ENCODE results near the gene ILF2.
"Not testable (repeated sequence)": the region's sequence is repeated elsewhere in the genome, so short reads cannot be mapped to it uniquely, and the experiment has no call there.

Gene ILF2

DNA sequence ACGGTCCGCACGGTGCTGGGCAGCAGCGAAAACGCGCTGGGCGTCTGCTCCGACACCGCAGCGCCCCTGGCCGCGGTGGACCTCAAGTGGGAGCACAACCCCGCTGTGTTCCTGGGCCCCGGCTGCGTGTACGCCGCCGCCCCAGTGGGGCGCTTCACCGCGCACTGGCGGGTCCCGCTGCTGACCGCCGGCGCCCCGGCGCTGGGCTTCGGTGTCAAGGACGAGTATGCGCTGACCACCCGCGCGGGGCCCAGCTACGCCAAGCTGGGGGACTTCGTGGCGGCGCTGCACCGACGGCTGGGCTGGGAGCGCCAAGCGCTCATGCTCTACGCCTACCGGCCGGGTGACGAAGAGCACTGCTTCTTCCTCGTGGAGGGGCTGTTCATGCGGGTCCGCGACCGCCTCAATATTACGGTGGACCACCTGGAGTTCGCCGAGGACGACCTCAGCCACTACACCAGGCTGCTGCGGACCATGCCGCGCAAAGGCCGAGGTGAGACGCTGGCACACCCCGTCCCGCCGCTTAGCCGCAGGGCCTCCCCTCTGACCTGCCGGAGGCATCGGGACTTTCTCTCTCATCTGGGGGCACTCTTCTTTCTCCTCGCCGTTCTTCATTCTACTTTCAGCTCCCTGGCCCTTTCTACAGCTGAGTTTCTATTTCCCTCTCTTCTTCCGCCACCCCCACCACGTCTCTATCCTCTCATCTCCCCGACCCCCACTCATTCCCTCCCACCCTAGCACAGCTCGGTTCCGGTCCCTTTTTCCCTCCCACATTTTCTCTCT, 8.7 kb upstream of the ILF2 start:
- DNase-seq (ENCODE audit: low read depth): no peak

- DNase-seq (ENCODE audit: low read depth): no peak
These were observed 7.9 kb upstream of the ILF2 start, which contains the start of gene NPR1 for GRCh38 chr1:153678519-153679336. Gene NPR1, plus strand, starts transcription at chr1:153678688. Its CDS starts 421 bp downstream, at chr1:153679109.

DNA sequence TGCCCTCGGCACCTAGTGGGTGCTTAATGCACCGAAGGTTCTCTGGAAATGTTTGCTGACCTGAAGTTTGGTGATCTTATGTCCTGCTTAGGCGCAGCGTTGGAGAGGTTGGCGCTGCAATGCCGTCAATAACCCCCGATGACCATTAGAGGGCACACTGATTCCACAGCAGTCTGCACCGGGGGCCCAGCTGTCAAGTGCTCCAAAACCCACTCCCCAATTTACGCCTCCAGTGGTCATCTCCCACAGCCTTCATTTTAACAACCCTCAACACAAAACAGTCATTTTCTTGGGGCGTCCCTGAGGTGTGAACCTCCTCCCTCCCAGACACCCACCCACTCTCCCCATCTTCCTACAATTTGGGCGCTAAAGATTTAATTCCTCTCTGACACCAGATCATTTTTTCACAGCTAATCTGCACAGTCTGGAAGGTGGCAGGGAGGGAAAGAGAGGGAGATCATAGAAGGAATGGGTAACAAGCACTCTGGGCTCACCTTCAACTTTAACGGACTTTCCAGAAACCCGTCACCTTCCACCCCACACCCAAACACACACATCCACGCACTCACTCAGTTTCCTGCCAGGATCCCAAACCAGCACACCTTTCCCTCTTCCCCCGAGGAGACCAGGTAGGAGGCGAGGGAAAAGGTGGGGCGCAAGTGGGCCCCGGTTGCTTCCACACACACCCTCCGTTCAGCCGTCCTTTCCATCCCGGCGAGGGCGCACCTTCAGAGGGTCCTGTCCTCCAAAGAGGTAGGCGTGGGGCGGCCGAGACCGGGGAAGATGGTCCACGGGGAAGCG, 7.1 kb upstream of the ILF2 start:
- DNase-seq (ENCODE audit: low read depth): no peak

DNA sequence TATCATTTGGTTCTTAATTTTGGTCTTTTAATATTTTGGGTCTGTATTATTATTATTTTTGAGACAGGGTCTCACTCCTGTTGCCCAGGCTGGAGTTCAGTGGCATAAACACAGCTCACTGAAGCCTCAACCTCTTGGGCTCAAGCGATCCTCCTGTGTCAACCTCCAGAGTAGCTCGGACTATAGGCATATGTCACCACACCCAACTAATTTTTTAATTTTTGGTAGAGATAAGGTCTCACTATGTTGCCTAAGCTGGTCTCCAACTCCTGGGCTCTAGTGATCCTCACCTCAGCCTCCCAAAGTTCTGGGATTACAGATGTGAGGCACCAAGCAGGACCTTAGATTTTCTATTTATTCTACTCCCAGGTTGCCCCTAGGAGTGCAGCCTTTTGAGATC, 2.7 kb upstream of the ILF2 start:
- no peak for DNase-seq (ENCODE audit: low read depth)

- DNase-seq (ENCODE audit: low read depth): not testable (repeated sequence)
These were observed 998 bp upstream of the ILF2 start for GRCh38 chr1:153671628-153672353.

DNA sequence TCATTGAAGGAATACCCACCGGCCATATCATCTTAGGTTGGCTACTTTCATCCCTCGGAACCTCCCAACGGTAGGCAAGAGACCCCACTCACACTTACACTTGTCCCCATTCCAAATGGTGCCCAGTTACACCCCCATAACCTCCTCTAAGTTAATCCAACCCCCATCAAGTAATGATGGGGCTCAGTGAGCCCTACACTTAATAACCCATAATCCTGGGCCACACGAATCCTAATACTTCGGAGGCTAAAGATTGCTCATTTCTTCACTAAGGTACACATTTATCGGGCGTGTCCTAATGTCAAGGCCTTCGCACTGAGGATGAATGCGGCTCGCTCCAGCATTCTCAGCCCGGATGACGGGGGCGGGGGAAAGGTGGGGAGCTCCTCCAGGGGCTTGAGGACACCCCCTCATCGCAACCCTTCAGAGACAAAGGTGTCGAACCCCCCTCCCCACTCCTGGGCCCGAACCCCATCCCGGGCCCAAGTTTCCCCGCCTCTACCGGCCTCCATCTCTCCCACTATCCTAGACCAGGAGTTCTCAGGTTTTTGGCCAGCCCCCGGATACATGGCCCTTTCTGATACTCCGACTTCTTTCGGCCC, 435 bp downstream of the ILF2 start:
- DNase-seq (ENCODE audit: low read depth): no peak

DNA sequence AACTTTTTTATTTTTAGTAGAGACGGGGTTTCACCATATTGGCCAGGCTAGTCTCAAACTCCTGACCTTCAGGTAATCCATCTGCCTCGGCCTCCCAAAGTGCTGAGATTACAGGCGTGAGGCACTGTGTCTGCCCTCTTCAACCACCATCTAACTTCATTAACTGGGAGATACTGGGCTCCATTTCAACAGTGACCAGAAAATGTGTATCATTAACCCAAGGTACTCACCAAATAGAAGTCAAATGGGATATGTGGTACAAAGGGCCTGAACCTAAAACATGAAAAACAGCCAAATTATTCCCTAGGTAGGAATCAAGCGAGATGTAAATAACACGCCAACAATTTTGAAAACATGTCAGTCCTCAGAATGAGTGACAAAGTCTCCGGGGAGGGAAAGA, 1.2 kb downstream of the ILF2 start:
- no peak for DNase-seq (ENCODE audit: low read depth)

- not testable (repeated sequence) for DNase-seq (ENCODE audit: low read depth)
These were observed 2.1 kb downstream of the ILF2 start for GRCh38 chr1:153668672-153669071.

DNA sequence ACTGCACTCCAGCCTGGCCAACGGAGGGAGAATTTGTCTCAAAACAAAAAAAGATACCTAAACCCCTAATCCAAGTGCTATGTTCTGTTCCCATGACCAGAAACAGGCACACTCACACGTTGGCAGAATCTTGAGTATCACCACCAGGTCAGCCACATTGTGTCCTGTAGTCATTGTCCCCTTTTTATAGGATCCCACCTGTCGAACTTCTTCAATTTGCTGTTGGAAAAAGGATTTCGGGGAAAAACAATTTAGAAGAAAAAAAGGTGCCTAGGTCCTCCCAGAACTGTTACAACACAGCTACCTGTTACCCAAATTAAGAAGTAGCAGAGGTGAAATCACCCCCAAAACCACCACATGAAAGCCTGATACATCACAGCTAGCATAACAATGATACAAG, 3.4 kb downstream of the ILF2 start:
- no peak for DNase-seq (ENCODE audit: low read depth)

DNA sequence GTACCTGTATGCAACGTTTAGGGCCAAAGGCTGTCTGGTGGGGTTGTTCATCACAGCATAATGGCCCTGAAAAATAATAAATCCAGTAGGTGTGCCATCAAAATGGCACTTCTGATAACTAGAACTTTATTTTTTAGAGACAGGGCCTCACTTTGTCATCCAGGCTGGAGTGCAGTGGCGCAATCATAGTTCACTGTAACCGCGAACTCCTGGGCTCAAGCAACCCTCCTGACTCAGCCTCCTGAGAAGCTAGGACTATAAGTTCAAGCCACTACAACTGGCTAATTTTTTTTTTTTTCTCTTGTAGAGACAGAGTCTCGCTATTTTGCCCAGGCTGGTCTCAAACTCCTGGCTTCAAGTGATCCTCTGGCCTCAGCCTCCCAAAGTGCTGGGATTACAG, 7.6 kb downstream of the ILF2 start:
- no peak for DNase-seq (ENCODE audit: low read depth)

DNA sequence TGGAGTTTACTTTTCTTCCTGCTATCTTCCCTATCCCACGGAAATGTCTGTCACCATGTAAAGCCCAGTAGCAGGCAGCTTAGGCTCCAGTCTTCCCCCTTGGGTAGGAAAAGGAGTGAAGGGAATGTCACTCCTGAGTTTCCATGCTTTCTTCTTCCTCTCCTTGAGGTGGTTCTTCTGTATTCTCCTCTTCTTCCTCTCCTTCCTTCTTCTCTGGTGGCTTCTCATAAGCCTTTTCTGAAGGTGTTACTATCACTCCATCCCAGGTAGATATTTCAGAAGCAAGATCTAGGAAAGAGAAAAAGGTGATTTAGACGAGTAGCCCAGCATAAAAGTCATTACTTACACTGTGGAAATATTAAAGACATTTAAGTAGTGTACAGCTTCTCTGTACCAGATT, 8.5 kb downstream of the ILF2 start:
- no peak for DNase-seq (ENCODE audit: low read depth)

DNA sequence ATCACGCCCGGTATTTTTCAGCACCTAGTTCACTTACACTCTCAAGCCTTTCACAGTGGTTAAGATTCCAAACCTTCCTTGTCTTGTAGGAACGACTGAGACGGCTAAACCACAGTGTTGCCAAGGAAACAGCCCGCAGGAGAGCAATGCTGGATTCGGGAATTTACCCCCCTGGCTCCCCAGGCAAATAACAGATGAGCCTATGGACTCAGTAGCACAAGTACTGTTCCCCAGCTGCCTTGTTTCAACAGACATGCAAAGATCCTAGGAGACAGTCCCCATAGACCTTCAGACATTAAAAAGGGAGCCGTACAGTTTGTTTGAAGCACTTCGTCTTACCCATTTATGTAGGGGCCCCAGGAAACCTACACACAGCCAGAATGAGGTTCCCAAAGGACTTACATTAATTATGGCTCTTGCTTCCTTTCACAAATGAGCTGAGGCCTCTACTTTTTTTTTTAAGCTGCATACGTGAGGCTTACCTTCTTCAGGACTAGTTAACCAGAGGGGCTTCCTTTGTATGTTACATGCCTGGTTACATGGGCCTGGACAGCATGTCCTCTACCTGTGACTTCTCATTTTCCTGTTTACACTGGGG, 9.6 kb downstream of the ILF2 start:
- DNase-seq (ENCODE audit: low read depth): no peak

DNA sequence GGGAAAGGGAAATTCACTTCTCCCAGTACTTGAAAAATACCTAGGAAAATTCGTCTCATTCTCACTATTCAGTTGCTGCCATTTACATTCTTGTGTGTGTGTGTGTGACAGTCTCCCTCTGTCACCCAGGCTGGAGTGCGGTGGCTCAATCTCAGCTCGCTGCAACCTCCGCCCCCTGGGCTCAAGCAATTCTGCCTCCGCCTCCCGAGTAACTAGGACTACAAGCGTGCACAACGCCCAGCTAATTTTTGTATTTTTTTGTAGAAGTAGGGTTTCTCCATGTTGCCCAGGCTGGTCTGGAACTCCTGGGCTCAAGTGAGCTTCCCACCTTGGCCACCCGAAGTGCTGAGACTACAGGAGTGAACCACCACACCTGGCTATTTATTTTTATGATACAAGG, 11.1 kb downstream of the ILF2 start:
- no peak for DNase-seq (ENCODE audit: low read depth)

DNA sequence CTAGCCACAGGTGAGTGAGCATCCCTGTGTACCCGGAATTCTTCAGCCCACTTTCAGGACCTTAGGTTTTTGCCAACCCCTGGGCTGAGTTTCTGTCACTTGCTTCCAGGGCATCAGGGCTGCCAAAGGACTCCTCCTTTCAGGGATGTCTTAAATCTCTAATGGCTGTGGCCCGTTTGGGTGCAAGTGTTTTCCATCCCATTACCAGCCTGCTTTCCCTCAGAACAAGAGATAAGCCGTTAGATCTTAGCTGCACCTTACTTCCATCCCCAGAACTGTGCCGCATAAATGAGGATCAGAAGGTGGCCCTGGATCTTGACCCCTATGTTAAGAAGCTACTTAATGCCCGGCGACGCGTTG, 11.6 kb downstream of the ILF2 start:
- DNase-seq (ENCODE audit: low read depth): no peak

- peak; percentile 58 for DNase-seq (ENCODE audit: low read depth)
These were observed 12.2 kb downstream of the ILF2 start, which contains the start of gene SNAPIN for GRCh38 chr1:153658400-153659174. Gene SNAPIN, plus strand, starts transcription at chr1:153658703. Its CDS starts 41 bp downstream, at chr1:153658744.

GRCh38 chr1:153655333-153655732, 15.5 kb downstream of the ILF2 start:
- DNase-seq (ENCODE audit: low read depth): no peak

DNA sequence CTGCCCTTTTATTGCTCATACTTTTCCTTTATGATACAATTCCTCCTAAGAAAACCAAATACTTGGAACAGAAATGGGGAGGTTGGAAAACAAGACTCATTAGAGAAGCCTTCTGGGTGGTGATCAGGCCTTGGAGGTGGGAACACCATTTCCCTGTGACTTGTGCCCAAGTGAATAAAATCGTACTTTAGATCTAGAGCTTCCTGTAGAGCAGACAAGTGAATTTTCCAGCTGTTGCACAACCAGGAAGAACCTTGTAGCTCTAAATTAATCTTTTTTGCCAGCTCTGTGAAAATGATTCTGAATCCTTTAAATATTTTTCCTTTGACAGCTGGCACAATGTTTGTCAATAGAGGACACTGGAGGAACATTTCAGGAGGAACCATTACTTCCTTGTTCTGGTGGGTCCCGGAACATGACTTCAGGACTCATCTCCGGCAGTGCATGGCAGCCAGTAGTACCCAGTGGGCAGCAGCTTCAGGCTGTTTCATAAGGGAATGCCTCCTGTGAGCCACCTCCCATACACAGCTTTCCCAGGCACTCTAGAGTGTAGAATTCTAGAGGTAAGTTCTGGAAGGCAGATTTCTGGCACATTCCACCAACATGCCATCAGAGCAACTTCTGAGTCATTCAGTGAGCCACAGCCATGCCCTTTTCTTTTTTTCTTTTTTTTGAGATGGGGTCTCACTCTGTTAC, 17.8 kb downstream of the ILF2 start:
- DNase-seq (ENCODE audit: low read depth): no peak

DNA sequence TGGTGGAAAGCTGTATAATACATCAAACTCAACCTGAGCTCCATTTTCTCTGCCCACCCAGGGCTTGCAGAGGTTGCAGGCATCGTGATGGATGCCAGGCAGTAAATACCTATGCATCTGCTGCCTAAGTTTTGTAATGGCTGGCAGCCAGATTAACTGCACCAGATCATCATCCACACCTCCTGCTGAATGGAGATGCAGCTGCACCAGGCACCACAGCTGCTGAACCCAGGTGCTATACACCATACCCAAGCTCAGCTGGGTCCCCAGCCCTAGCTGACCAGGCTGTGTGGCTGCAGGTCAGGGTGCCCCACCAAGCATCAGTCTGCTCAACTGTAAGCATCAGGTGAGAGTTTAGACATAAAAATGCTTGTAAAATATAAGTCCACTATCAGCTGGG, 19.0 kb downstream of the ILF2 start:
- no peak for DNase-seq (ENCODE audit: low read depth)

DNA sequence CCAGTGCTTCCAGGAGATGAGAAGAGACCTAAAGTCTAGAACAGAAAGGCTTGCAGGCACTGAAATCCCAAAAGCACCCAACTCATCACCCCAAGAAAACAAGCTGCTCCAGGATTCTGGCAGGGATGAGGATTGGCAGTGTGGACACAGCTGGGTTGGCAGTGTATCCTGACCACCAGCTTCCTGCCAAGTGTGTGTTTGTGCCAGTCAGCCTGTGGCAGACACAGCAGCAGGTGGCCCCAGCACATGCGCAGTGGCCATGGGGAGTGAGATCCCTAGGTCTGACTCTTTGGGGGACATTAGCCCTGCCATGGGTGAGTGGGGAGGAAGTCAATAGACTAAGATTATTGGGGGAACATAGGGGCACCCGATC, 20.9 kb downstream of the ILF2 start:
- no peak for DNase-seq (ENCODE audit: low read depth)

Data from CMK (cell line).